Measurements from ENCODE around the gene KIAA1755.

Gene KIAA1755

GRCh38 chr20:38241201-38241600 lies 19.3 kb downstream of the KIAA1755 start:
- intact Hi-C loops (cut with DNase I; ENCODE audit: low total_unique reads): loop anchor here (10.0 kb wide), 1 partner anchor 54 kb away; no protein-coding TSS in a partner anchor

GRCh38 chr20:38239441-38239840 lies 21.1 kb downstream of the KIAA1755 start:
- H3K36me3 ChIP-seq: peaks cover 17 to 46% (median 33%) of the 10 kb centered on the region in 3 donors
- no peak overlapping the region for H3K4me3 ChIP-seq
- no peak for TF ChIP-seq CTCF (IDR thresholded peaks at IDR 0.05)
- peaks cover 2 to 19% (median 14%) of the 10 kb centered on the region in 3 donors for H3K9me3 ChIP-seq
- no peak overlapping the region for H3K27ac ChIP-seq
- intact Hi-C loops (cut with DNase I; ENCODE audit: low total_unique reads): loop anchor here (10.0 kb wide), 1 partner anchor 165 kb away; no protein-coding TSS in a partner anchor
- no peaks in the 10 kb centered on the region for H3K4me1 ChIP-seq
- DNase-seq: no peak
- H3K27me3 ChIP-seq: no peaks in the 10 kb centered on the region

More at GRCh38 chr20:38241201-38241600, 19.3 kb downstream of the KIAA1755 start:
- DNase-seq: no peak
- H3K4me3 ChIP-seq: no peak overlapping the region
- H3K27ac ChIP-seq: no peak overlapping the region
- H3K4me1 ChIP-seq: no peaks in the 10 kb centered on the region
- H3K9me3 ChIP-seq: peaks cover 2 to 19% (median 14%) of the 10 kb centered on the region in 3 donors
- H3K36me3 ChIP-seq: peaks cover 17 to 46% (median 33%) of the 10 kb centered on the region in 3 donors
- no peaks in the 10 kb centered on the region for H3K27me3 ChIP-seq
- no peak for TF ChIP-seq CTCF (IDR thresholded peaks at IDR 0.05)

GRCh38 chr20:38238829-38239228 lies 21.7 kb downstream of the KIAA1755 start:
- no peaks in the 10 kb centered on the region for H3K4me1 ChIP-seq
- H3K27me3 ChIP-seq: no peaks in the 10 kb centered on the region
- peaks cover 2 to 19% (median 14%) of the 10 kb centered on the region in 3 donors for H3K9me3 ChIP-seq
- H3K36me3 ChIP-seq: peaks cover 17 to 40% (median 33%) of the 10 kb centered on the region in 3 donors
- H3K4me3 ChIP-seq: no peak overlapping the region
- no peak for DNase-seq
- no peak for TF ChIP-seq CTCF (IDR thresholded peaks at IDR 0.05)
- no peak overlapping the region for H3K27ac ChIP-seq
- intact Hi-C loops (cut with DNase I; ENCODE audit: low total_unique reads): loop anchor here (10.0 kb wide), 1 partner anchor 166 kb away; no protein-coding TSS in a partner anchor

GRCh38 chr20:38237381-38237780 lies 23.2 kb downstream of the KIAA1755 start:
- Histone ChIP-seq H3K27ac (no peak overlapping the region), H3K27me3 (no peaks in the 10 kb centered on the region), H3K4me3 (no peak overlapping the region), H3K9me3 (peaks cover under 1 to 9% (median under 1%) of the 10 kb centered on the region in 3 donors), H3K36me3 (peaks cover 14 to 35% (median 21%) of the 10 kb centered on the region in 3 donors), H3K4me1 (no peaks in the 10 kb centered on the region)
- intact Hi-C loops (cut with DNase I; ENCODE audit: low total_unique reads): loop anchor here (10.0 kb wide), 1 partner anchor 167 kb away; no protein-coding TSS in a partner anchor
- no peak for DNase-seq
- TF ChIP-seq CTCF (IDR thresholded peaks at IDR 0.05): no peak

- peak in 1 of 2 donors; percentile 55 for DNase-seq
- intact Hi-C loops (cut with DNase I; ENCODE audit: low total_unique reads): loop anchor here (5.0 to 10.0 kb wide), 2 partner anchors 91 to 173 kb away; no protein-coding TSS in a partner anchor
- H3K4me1 ChIP-seq: no peaks in the 10 kb centered on the region
- no peaks in the 10 kb centered on the region for H3K9me3 ChIP-seq
- TF ChIP-seq CTCF (IDR thresholded peaks at IDR 0.05): no peak
- no peak overlapping the region for H3K4me3 ChIP-seq
- H3K27ac ChIP-seq: no peak overlapping the region
- no peaks in the 10 kb centered on the region for H3K27me3 ChIP-seq
- peaks cover 0 to 6% (median 4%) of the 10 kb centered on the region in 3 donors for H3K36me3 ChIP-seq
Observed at GRCh38 chr20:38231531-38232121, 28.9 kb downstream of the KIAA1755 start.

Data from tibial artery (tissue), 4 donors.